Left hindlimb (tissue), 1 donor: ENCODE data around the gene OR4D11.
A peak's percentile ranks its signal among the peaks of the same experiment; 100 is the strongest.
"Not testable (repeated sequence)": the region's sequence is repeated elsewhere in the genome, so short reads cannot be mapped to it uniquely, and the experiment has no call there.

Experiments
- DNase-seq: peaks from one replicate; pipeline ENCODE4 v3.0.0-alpha.2; 2018

The OR4D11 gene

GRCh38 chr11:59503276-59503675, at the start of gene OR4D11:
OR4D11 (plus strand) TSS chr11:59503576; CDS start chr11:59503576, 0 bp downstream.
- no peak for DNase-seq

GRCh38 chr11:59456661-59457060, 46.7 kb upstream of the OR4D11 start, which contains the start of gene OR4D6:
OR4D6 (plus strand) TSS chr11:59456961; CDS start chr11:59456961, 0 bp downstream.
- no peak for DNase-seq

- DNase-seq, result no peak
These were observed 43.5 kb upstream of the OR4D11 start for GRCh38 chr11:59459916-59460315.

GRCh38 chr11:59463190-59463641, 40.2 kb upstream of the OR4D11 start:
- peak; percentile 60 for DNase-seq

- no peak for DNase-seq
These were observed 30.4 kb upstream of the OR4D11 start, which contains the start of gene OR4D10 for GRCh38 chr11:59473015-59473414. OR4D10 (plus strand) TSS chr11:59473315; CDS start chr11:59477430, 4,115 bp downstream.

- no peak for DNase-seq
These were observed 28.2 kb upstream of the OR4D11 start for GRCh38 chr11:59475176-59475575.

GRCh38 chr11:59479906-59480305, 23.5 kb upstream of the OR4D11 start:
- no peak for DNase-seq

GRCh38 chr11:59480359-59480758, 23.0 kb upstream of the OR4D11 start:
- no peak for DNase-seq

GRCh38 chr11:59501931-59502330, 1.4 kb upstream of the OR4D11 start:
- DNase-seq, result no peak

GRCh38 chr11:59510941-59511589, 7.7 kb downstream of the OR4D11 start, which contains the start of gene OR4D9:
OR4D9 (plus strand) TSS chr11:59511539; CDS start chr11:59514913, 3,374 bp downstream.
- DNase-seq, result no peak

GRCh38 chr11:59511675-59512074, 8.3 kb downstream of the OR4D11 start:
- no peak for DNase-seq

GRCh38 chr11:59520139-59520538, 16.8 kb downstream of the OR4D11 start:
- not testable (repeated sequence) for DNase-seq

- DNase-seq, result no peak
These were observed 17.4 kb downstream of the OR4D11 start for GRCh38 chr11:59520741-59521140.

- no peak for DNase-seq
These were observed 20.2 kb downstream of the OR4D11 start for GRCh38 chr11:59523541-59523940.

- DNase-seq, result no peak
These were observed 25.3 kb downstream of the OR4D11 start for GRCh38 chr11:59528711-59529110.

- DNase-seq, result no peak
These were observed 29.2 kb downstream of the OR4D11 start for GRCh38 chr11:59532620-59533019.

- no peak for DNase-seq
These were observed 31.3 kb downstream of the OR4D11 start for GRCh38 chr11:59534676-59535075.

- DNase-seq, result no peak
These were observed 38.9 kb downstream of the OR4D11 start for GRCh38 chr11:59542142-59542810.

GRCh38 chr11:59543713-59544112, 40.3 kb downstream of the OR4D11 start:
- not testable (repeated sequence) for DNase-seq

- DNase-seq, result no peak
These were observed 41.4 kb downstream of the OR4D11 start for GRCh38 chr11:59544869-59545178.

GRCh38 chr11:59545179-59546020, 42.0 kb downstream of the OR4D11 start:
- DNase-seq, result no peak

- not testable (repeated sequence) for DNase-seq
These were observed 44.4 kb downstream of the OR4D11 start for GRCh38 chr11:59547605-59548308.

GRCh38 chr11:59548309-59548656, 44.9 kb downstream of the OR4D11 start:
- no peak for DNase-seq
